SK-N-SH treated with all-trans-retinoic acid at 6 μM for 48 hours (cell line): Measurements from ENCODE around the gene RASGRP3.

Source experiments
- ARNTL ChIP-seq: fragments of 450-650 bp; formaldehyde crosslinking; IDR thresholded peaks from 2 replicates; pipeline ENCODE4 v1.5.0; 2020; ENCODE audit warnings: low read depth, mild to moderate bottlenecking, moderate library complexity, borderline replicate concordance
- ISL1 ChIP-seq: fragments of 250-450 bp; sonication (Bioruptor Pico); IDR thresholded peaks from 2 replicates; pipeline ENCODE4 v2.1.2; 2022; ENCODE audit warnings: mild to moderate bottlenecking, moderate library complexity
- PATZ1 ChIP-seq: fragments of 250-450 bp; sonication (Bioruptor Pico); IDR thresholded peaks from 2 replicates; pipeline ENCODE4 v1.8.0; 2020; ENCODE audit warnings: mild to moderate bottlenecking, moderate library complexity, borderline replicate concordance
- PPARA ChIP-seq: fragments of 250-450 bp; sonication (Bioruptor Pico); IDR thresholded peaks from 2 replicates; pipeline ENCODE4 v1.5.0; 2020; ENCODE audit warnings: mild to moderate bottlenecking, borderline replicate concordance
- RARB ChIP-seq: fragments of 250-450 bp; sonication (Bioruptor Pico); IDR thresholded peaks from 2 replicates; pipeline ENCODE4 v1.8.0; 2021; ENCODE audit warnings: mild to moderate bottlenecking, moderate library complexity
- TCF4 ChIP-seq: fragments of 250-450 bp; sonication (Bioruptor Pico); IDR thresholded peaks from 2 replicates; pipeline ENCODE4 v1.8.0; 2021; ENCODE audit warnings: mild to moderate bottlenecking, moderate library complexity, borderline replicate concordance
- TOX ChIP-seq: fragments of 250-450 bp; sonication (Bioruptor Pico); IDR thresholded peaks from 2 replicates; pipeline ENCODE4 v1.8.0; 2021; ENCODE audit warnings: mild to moderate bottlenecking, moderate library complexity, borderline replicate concordance
- ZFP3 ChIP-seq: fragments of 250-450 bp; sonication (Bioruptor Pico); IDR thresholded peaks from 2 replicates; pipeline ENCODE4 v1.5.0; 2020; ENCODE audit warnings: mild to moderate bottlenecking, moderate library complexity
- ZNF8 ChIP-seq: fragments of 450-650 bp; formaldehyde crosslinking; IDR thresholded peaks from 2 replicates; pipeline ENCODE4 v1.5.0; 2020; ENCODE audit warnings: mild to moderate bottlenecking, moderate library complexity
- TF ChIP-seq, protein P1 (sequence below): fragments of 250-450 bp; sonication (Bioruptor Pico); IDR thresholded peaks from 2 replicates; pipeline ENCODE4 v1.5.0; 2020; ENCODE audit warnings: mild to moderate bottlenecking, moderate library complexity

DNA sequence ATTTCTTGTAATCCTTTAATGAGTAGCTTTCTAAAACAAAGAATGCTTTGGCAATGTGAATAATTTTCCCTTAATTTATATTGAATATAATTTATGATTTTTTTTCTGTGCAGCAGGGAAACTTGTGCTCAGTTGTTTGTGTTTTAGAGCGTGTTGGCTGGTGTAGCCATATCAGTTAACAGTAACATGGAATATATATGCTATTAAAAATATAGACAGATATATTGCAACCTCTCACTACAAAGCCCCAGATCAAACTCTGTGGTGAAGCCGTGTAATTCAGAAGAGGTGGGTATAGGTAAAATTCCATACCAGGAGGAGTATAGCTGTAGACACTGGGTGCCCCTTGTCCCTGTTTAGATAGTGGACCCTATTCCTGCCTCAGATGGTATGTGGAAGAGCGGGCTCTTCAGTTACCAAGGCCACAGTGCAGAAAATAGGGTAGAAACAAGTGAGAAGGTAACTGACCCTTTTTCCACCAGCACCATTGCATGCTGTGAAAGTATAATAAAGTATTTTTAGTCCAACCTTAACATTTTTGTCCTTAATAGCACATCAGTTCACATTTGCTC is 18.1 kb upstream of the RASGRP3 start:
- no peak for TF ChIP-seq ARNTL
- no peak for TF ChIP-seq ZFP3 (CRISPR knock-in tag)
- TF ChIP-seq TOX (CRISPR knock-in tag) = no peak
- TF ChIP-seq RARB (CRISPR knock-in tag) = no peak
- no peak for TF ChIP-seq PATZ1 (CRISPR knock-in tag)
- no peak for TF ChIP-seq PPARA (CRISPR knock-in tag)
- no peak for TF ChIP-seq TCF4 (CRISPR knock-in tag)
- TF ChIP-seq ZNF8 (CRISPR knock-in tag) = no peak
- TF ChIP-seq, protein P1, sequence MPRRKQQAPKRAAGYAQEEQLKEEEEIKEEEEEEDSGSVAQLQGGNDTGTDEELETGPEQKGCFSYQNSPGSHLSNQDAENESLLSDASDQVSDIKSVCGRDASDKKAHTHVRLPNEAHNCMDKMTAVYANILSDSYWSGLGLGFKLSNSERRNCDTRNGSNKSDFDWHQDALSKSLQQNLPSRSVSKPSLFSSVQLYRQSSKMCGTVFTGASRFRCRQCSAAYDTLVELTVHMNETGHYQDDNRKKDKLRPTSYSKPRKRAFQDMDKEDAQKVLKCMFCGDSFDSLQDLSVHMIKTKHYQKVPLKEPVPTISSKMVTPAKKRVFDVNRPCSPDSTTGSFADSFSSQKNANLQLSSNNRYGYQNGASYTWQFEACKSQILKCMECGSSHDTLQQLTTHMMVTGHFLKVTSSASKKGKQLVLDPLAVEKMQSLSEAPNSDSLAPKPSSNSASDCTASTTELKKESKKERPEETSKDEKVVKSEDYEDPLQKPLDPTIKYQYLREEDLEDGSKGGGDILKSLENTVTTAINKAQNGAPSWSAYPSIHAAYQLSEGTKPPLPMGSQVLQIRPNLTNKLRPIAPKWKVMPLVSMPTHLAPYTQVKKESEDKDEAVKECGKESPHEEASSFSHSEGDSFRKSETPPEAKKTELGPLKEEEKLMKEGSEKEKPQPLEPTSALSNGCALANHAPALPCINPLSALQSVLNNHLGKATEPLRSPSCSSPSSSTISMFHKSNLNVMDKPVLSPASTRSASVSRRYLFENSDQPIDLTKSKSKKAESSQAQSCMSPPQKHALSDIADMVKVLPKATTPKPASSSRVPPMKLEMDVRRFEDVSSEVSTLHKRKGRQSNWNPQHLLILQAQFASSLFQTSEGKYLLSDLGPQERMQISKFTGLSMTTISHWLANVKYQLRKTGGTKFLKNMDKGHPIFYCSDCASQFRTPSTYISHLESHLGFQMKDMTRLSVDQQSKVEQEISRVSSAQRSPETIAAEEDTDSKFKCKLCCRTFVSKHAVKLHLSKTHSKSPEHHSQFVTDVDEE (CRISPR knock-in tag) = no peak
- no peak for TF ChIP-seq ISL1 (CRISPR knock-in tag)
